ENCODE results near the gene SFXN5. TPM values are rescaled to one million over a fixed set of nuclear protein-coding genes. Genes with fewer than 3 reads are reported as not detected.
A peak's percentile ranks its signal among the peaks of the same experiment; 100 is the strongest.
"Not testable (repeated sequence)": the region's sequence is repeated elsewhere in the genome, so short reads cannot be mapped to it uniquely, and the experiment has no call there.

The SFXN5 gene
- total RNA-seq, 2 experiments from 2014 or later = 12.4 to 20.0 TPM

DNA sequence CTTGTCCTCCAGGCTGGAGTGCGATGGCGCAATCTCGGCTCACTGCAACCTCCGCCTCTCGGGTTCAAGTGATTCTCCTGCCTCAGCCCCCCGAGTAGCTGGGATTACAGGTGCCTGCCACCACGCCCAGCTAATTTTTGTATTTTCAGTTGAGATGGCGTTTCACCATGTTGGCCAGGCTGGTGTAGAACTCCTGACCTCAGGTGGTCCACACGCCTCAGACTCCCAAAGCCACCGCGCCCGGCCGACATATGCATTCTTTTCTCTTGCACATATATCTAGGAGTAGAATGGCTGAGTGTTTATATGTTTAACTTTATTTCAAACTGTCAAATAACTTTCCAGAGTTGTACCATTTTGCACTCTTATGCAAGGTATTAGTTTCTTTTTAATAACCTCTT is 164.1 kb downstream of the SFXN5 start:
- ATAC-seq; H3K36me3 Mint-ChIP-seq; H3K9me3 Mint-ChIP-seq (ENCODE audit: low read depth); DNase-seq; H3K4me1 Mint-ChIP-seq; H3K27ac Mint-ChIP-seq; H3K4me3 Mint-ChIP-seq: not testable (repeated sequence)
- CTCF ChIA-PET = interaction anchor here (0.7 kb wide), 1 partner anchor 70 kb away, joined by 3 read pairs; no protein-coding TSS in a partner anchor
- H3K27me3 Mint-ChIP-seq = peaks cover 85% of the 10 kb centered on the region

DNA sequence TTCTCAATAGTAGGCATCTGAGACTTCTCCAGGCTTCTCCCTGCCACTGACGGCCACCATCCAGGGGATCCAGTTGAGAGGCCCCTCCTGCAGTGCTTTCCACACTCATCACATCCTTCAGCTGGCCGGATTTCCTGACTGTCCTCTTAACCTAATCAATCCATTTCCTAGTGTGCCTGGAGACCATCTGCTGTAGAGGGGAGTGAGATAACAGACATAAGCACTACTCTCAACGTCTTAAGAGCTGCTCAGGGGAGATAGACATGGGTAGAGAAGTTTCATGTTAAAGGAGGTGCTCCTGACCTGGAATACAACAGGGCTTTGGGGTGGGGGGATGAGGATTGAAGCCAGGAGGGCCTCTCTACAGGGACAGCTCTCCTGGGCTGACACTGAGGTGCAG is 170.1 kb downstream of the SFXN5 start:
- H3K9me3 Mint-ChIP-seq (ENCODE audit: low read depth) = no peaks in the 10 kb centered on the region
- H3K4me1 Mint-ChIP-seq = no peaks in the 10 kb centered on the region
- H3K36me3 Mint-ChIP-seq = no peaks in the 10 kb centered on the region
- H3K4me3 Mint-ChIP-seq = no peak overlapping the region
- ATAC-seq = no peak
- peaks cover 69% of the 10 kb centered on the region for H3K27me3 Mint-ChIP-seq
- H3K27ac Mint-ChIP-seq = no peak overlapping the region
- DNase-seq = no peak
- CTCF ChIA-PET = no interaction called here

DNA sequence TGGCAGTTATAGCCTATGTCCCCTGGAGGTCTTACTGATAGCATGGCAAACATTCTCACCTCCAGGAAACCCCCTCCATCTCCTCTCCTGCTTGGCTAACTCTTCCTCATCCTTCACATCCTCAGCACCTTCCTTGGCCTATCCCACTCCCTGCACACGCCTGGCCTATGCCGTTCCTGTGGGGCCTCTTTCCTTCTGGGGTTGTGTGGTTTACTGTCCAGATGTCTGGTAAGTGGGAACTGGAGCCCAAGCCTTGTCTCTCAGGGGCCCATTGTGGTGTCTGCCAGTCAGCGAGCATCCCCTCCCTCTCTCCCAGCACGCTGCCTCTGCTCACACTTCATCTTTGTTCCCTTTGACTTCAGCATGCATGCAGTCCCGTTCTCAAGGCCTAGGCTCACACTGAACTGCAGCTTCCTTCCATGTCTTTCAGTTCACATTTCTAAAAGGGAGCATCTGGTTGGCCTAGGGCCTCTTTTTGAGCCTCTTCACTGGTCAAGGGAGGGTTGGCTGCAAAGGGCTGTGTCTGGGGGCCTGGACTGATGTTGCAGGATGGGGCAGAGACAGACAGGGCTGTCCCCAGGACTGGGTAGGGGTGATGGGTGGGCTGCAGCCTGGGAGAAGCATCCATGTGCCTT is 171.2 kb downstream of the SFXN5 start:
- no peaks in the 10 kb centered on the region for H3K9me3 Mint-ChIP-seq (ENCODE audit: low read depth)
- peaks cover 4% of the 10 kb centered on the region for H3K4me1 Mint-ChIP-seq
- H3K4me3 Mint-ChIP-seq = no peak overlapping the region
- no peaks in the 10 kb centered on the region for H3K36me3 Mint-ChIP-seq
- no peak overlapping the region for H3K27ac Mint-ChIP-seq
- peaks cover 67% of the 10 kb centered on the region for H3K27me3 Mint-ChIP-seq
- no peak for ATAC-seq
- CTCF ChIA-PET = no interaction called here
- DNase-seq = no peak

DNA sequence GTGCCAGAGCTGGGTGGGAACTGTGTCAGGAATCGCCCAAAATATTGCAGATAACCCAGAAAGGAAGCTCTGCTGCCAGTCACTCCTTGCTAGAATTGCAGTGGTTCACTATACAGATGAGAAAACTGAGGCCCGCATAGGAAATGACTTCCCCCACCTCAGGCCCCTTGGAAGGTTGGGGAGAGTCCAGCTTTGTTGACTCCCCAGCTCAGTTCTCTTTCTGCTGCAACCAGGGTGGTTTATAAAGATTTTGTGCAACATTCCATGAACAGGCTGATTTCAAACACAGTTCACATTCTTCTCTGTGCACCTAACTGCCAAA is 173.0 kb downstream of the SFXN5 start:
- Mint-ChIP-seq H3K9me3 (ENCODE audit: low read depth) (no peaks in the 10 kb centered on the region), H3K4me3 (no peak overlapping the region), H3K27ac (no peak overlapping the region), H3K27me3 (peaks cover 61% of the 10 kb centered on the region), H3K36me3 (no peaks in the 10 kb centered on the region), H3K4me1 (peaks cover 4% of the 10 kb centered on the region)
- DNase-seq (no peak), ATAC-seq (no peak)
- CTCF ChIA-PET = interaction anchor here (1.8 kb wide), 1 partner anchor 75 kb away, joined by 8 read pairs; no protein-coding TSS in a partner anchor

DNA sequence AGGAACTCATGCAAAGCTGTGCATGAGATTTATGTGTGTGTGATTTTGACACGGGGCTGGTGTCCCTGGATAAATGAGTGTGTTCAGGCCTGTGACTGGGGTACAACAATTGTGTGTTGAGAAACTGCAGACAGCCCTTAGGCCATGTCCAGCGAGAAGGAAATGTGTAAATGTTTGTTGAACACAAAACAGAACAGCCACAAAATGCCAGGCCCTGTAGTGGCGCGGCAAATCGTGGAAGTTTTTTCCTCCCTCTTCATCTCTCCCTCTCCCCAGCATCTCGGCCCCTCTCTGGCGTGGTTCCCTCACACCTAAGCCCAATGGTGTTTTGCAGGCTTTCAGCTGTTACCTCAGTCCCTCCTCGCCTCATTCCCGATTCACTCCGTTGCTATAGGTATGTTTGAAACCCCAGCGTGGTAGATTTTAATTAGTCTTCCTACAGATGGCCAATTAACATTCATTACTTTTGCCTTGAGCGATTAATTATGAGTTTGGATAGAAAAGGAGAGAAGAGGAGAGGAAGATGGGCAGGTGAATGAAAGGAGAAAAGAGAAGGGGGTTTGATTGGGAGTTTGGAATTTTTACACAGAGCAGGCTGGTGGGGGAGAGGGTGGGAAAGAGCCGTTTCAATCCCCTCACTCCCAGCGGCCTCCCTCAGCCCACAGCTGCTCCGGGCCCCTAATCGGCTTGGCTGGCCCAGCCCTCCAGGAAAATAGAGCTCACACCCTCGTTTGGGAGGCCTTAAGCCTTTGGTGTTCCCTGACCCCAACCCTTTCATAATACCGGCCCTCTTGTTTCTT is 173.5 kb downstream of the SFXN5 start:
- H3K9me3 Mint-ChIP-seq (ENCODE audit: low read depth) = no peaks in the 10 kb centered on the region
- ATAC-seq (no peak), DNase-seq (no peak)
- H3K4me1 Mint-ChIP-seq = peaks cover 4% of the 10 kb centered on the region
- no peak overlapping the region for H3K4me3 Mint-ChIP-seq
- peaks cover 55% of the 10 kb centered on the region for H3K27me3 Mint-ChIP-seq
- no peaks in the 10 kb centered on the region for H3K36me3 Mint-ChIP-seq
- CTCF ChIA-PET = interaction anchor here (1.3 to 1.8 kb wide), 2 partner anchors 12 to 76 kb away, joined by 3 to 8 read pairs; no protein-coding TSS in a partner anchor
- H3K27ac Mint-ChIP-seq = no peak overlapping the region

DNA sequence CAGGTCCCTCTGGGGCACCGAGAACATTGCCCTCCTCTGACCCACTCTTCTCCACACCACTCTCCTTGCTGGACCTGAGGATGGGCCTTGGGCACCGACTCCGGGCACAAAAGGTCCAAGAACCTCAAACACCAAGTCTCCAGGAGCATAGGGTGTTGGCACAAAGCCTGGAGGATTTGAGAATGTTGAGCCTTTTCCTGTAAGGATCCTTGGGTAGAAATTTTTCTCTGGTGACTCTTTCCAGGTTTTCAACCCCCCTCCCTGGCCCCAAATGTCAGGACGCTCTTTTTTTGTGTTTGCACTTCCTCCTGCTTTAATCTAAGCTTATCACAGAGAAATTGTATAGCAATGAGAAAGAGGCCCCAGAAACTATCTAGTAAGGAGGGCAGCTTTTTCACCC is 175.1 kb downstream of the SFXN5 start:
- Mint-ChIP-seq H3K36me3 (no peaks in the 10 kb centered on the region), H3K4me1 (peaks cover 4% of the 10 kb centered on the region)

DNA sequence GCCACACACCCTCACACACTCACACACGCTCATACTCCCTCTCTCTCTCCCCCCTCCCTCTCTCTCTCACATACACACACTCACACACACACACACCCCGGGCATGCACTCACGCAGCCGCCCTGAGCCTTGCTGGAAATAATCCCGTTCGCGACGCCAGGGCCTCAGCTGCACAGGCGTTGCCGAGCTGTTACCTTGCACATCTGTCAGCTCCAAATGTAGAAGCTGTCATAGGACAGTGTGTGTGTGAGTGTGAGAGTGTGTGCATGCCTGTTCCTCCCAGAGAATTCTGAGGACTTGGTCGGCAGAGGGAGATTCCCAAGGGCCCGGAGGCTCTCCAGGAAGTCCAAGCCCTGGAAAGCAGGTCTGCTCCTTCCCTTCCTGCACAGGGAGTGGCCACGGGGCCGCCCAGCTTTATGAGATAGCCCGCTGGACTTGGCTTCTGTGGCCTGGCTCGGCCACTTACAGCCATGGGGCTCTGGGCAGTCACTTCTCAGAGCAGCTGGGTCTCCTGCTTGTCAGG is 175.7 kb downstream of the SFXN5 start:
- peaks cover 4% of the 10 kb centered on the region for H3K4me1 Mint-ChIP-seq
- ATAC-seq (no peak), DNase-seq (no peak)
- CTCF ChIA-PET = interaction anchor here (0.6 to 10.9 kb wide), 8 partner anchors 8 to 322 kb away, joined by 3 to 306 read pairs (median 6); partner anchors contain the start of gene SPR
- H3K9me3 Mint-ChIP-seq (ENCODE audit: low read depth) = no peaks in the 10 kb centered on the region
- H3K4me3 Mint-ChIP-seq = no peak overlapping the region
- peaks cover 39% of the 10 kb centered on the region for H3K27me3 Mint-ChIP-seq
- no peak overlapping the region for H3K27ac Mint-ChIP-seq
- H3K36me3 Mint-ChIP-seq = no peaks in the 10 kb centered on the region

More for the DNA sequence above, 175.1 kb downstream of the SFXN5 start:
- ATAC-seq (no peak), DNase-seq (no peak)
- Mint-ChIP-seq H3K9me3 (ENCODE audit: low read depth) (no peaks in the 10 kb centered on the region), H3K27ac (no peak overlapping the region), H3K27me3 (peaks cover 44% of the 10 kb centered on the region), H3K4me3 (no peak overlapping the region)
- CTCF ChIA-PET = interaction anchor here (1.2 to 10.9 kb wide), 6 partner anchors 9 to 281 kb away, joined by 3 to 306 read pairs (median 4); partner anchors contain the start of gene SPR

DNA sequence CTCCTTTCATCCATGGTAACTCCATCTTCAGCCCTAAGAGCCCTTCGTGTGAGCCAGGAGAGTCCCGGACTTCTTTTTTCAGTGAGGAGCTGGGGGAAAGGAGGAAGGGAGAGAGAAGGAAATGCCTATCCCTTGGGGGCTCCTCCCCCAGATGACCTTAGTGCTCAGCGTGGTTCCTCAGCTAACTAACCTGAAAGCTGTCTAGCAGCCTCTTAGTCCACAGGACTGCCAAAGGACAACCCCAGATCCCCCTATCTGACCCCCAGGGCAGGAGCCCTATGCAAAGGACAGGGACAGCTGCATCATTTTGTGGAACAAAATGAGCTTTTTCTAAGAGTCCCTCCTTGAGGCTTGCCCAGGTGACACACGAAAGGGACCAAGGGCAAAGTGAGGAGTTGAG is 176.4 kb downstream of the SFXN5 start:
- Mint-ChIP-seq H3K27me3 (peaks cover 34% of the 10 kb centered on the region), H3K4me1 (peaks cover 4% of the 10 kb centered on the region), H3K36me3 (no peaks in the 10 kb centered on the region), H3K27ac (no peak overlapping the region), H3K9me3 (ENCODE audit: low read depth) (no peaks in the 10 kb centered on the region), H3K4me3 (no peak overlapping the region)
- CTCF ChIA-PET = interaction anchor here (1.2 to 10.9 kb wide), 6 partner anchors 9 to 283 kb away, joined by 3 to 306 read pairs (median 15); no protein-coding TSS in a partner anchor
- no peak for ATAC-seq
- DNase-seq = no peak

DNA sequence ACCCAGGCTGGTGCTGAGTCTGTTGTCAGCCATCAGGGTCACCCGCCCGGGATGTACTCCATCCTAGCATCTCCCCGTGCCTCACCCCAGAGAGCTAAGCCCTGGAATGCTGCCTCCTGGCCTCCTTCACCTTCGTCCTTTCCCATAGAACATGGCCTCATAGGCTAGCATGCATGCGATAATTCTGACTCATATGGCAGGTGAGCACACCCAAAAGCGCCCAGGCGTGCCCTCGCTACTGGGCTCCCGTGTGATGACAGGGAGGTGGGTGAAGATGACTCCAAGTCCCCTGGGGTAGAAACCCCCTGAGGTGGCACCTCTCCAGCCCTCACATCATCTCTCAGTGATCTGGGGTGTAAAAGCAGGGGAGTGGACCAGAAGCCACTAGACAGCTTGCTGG is 177.0 kb downstream of the SFXN5 start:
- Mint-ChIP-seq H3K4me1 (peaks cover 4% of the 10 kb centered on the region), H3K4me3 (no peak overlapping the region), H3K27me3 (peaks cover 37% of the 10 kb centered on the region), H3K36me3 (no peaks in the 10 kb centered on the region), H3K9me3 (ENCODE audit: low read depth) (no peaks in the 10 kb centered on the region), H3K27ac (no peak overlapping the region)
- ATAC-seq = no peak
- no peak for DNase-seq
- CTCF ChIA-PET = interaction anchor here (1.1 to 10.9 kb wide), 9 partner anchors 8 to 283 kb away, joined by 3 to 306 read pairs (median 24); no protein-coding TSS in a partner anchor

DNA sequence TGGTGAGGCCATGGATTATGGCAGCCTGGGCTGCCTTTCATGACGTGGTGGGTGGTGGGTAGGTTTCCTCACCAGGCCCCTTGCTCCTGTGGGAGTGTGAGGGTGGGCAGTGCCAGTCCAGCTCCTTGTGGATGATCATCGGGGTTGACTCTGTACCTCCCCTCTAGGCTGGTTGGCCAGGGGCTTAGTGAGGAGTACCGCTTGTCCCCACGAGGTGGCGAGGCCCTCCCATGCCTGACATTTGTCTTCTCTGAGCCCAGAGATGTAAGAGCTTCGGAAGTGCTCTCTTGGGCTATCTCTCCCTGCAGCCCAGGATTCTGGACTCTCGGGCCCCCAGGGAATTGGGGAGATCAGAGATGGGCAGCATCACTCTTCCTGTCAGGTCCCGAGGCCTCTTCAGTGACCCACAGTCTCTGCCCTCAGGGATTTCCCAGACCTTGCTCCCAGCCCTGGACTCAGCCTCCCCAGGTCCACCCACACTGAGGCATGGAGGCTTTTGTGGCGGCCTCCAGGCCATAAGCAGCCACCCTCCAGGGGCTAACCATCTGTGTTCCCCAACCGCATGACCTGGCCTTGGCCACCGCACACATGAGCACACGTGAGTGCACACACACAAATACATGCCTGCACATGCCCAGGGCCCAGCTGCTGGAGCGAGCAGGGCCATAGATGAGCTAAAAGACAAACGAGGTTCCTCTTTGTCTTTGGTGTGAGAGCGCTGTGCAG is 177.8 kb downstream of the SFXN5 start:
- Mint-ChIP-seq H3K4me1 (peaks cover 4% of the 10 kb centered on the region), H3K27me3 (peaks cover 36% of the 10 kb centered on the region), H3K4me3 (no peak overlapping the region), H3K27ac (no peak overlapping the region), H3K36me3 (no peaks in the 10 kb centered on the region), H3K9me3 (ENCODE audit: low read depth) (no peaks in the 10 kb centered on the region)
- peak; percentile 74 for ATAC-seq
- CTCF ChIA-PET = interaction anchor here (0.6 to 10.9 kb wide), 34 partner anchors 9 to 319 kb away, joined by 3 to 306 read pairs (median 6); partner anchors contain the start of gene SFXN5
- DNase-seq = peak; percentile 75

DNA sequence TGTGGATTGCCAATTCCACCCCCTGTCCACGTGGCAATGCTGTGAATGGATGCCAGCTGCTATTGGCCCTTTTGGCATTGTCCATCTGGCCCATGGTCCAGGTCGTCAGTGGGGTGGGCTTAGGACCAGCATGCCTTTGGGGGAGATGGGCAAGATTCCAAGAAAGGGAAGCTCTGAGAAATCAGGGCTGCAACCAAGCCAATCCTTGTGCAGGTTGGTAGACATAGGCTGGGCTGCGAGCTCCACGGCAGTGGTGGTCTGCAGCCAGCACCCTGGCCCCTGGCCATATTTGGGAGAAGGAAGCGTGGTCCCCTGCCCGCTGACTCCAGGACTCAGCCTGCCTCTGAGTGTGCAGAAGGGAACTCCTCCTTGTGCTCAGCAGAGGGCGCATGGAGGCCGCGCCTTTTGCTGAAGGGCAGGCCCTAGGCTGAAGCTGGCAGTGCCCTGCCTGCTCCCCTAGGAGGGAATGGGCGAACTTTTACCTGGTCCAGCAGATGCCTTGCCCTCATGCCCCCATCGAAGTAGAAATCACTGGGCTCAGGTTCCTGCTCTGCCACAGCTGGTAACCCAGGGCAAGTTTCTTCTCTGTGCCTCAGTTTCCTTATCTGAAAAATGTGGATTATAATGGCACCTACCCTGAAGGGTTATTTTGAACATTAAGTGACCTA is 178.9 kb downstream of the SFXN5 start:
- Mint-ChIP-seq H3K36me3 (no peaks in the 10 kb centered on the region), H3K27me3 (peaks cover 32% of the 10 kb centered on the region)
- CTCF ChIA-PET = interaction anchor here (0.6 to 10.9 kb wide), 38 partner anchors 10 to 320 kb away, joined by 3 to 306 read pairs (median 4); partner anchors contain the start of genes RAB11FIP5 and SFXN5

More for the DNA sequence above, 178.9 kb downstream of the SFXN5 start:
- ATAC-seq = peak; percentile 88
- Mint-ChIP-seq H3K4me1 (peaks cover 4% of the 10 kb centered on the region), H3K4me3 (no peak overlapping the region), H3K9me3 (ENCODE audit: low read depth) (no peaks in the 10 kb centered on the region), H3K27ac (no peak overlapping the region)
- peak; percentile 79 for DNase-seq

Data from activated CD8-positive, alpha-beta memory T cell treated with anti-CD3 and anti-CD28 coated beads, Interleukin-2, amount 10 ng/mL, durations not matched to agents 7 days and 5 days (primary cell).